H9 (cell line): ENCODE measurements around the gene MAD2L1. TPM values are rescaled to one million over a fixed set of nuclear protein-coding genes. Genes with fewer than 3 reads are reported as not detected.

Experiments
- DNase-seq: peaks from one replicate; pipeline ENCODE4 v3.0.0-alpha.2; 2017
- H2AFZ ChIP-seq: one replicate; pipeline ENCODE4 v1.6.1; 2013; ENCODE audit warnings: mild to moderate bottlenecking, low read length, control low read depth, moderate library complexity
- H2AK5ac ChIP-seq: 2 replicates; pipeline ENCODE4 v1.6.1; 2013; ENCODE audit warnings: low read length, control low read depth, mixed read lengths; ENCODE audit not compliant: insufficient read length
- H2BK120ac ChIP-seq: one replicate; pipeline ENCODE4 v1.6.1; 2013; ENCODE audit warnings: low read depth, mild to moderate bottlenecking, low read length, control low read depth, inconsistent platforms; ENCODE audit not compliant: poor library complexity, severe bottlenecking
- H2BK12ac ChIP-seq: 2 replicates; pipeline ENCODE4 v1.6.1; 2013; ENCODE audit warnings: low read length, control low read depth, mixed read lengths, low read depth; ENCODE audit not compliant: insufficient read length
- H2BK15ac ChIP-seq: 2 replicates; pipeline ENCODE4 v1.6.1; 2013; ENCODE audit warnings: low read depth, low read length, control low read depth
- H2BK20ac ChIP-seq: one replicate; pipeline ENCODE4 v1.6.1; 2013; ENCODE audit warnings: low read depth, mild to moderate bottlenecking, low read length, control low read depth, inconsistent platforms; ENCODE audit not compliant: poor library complexity, severe bottlenecking
- H2BK5ac ChIP-seq: 2 replicates; pipeline ENCODE4 v1.6.1; 2013; ENCODE audit warnings: low read length, control low read depth, mixed read lengths; ENCODE audit not compliant: insufficient read length
- H3K14ac ChIP-seq: 2 replicates; pipeline ENCODE4 v1.6.1; 2013; ENCODE audit warnings: low read length, control low read depth; ENCODE audit not compliant: insufficient read depth
- H3K18ac ChIP-seq: 2 replicates; pipeline ENCODE4 v1.6.1; 2013; ENCODE audit warnings: low read depth, mild to moderate bottlenecking, mixed read lengths, low read length, control low read depth; ENCODE audit not compliant: insufficient read length
- H3K23ac ChIP-seq: 2 replicates; pipeline ENCODE4 v1.6.1; 2013; ENCODE audit warnings: low read length, control low read depth, mixed read lengths, low read depth; ENCODE audit not compliant: insufficient read length
- H3K23me2 ChIP-seq: 2 replicates; pipeline ENCODE4 v1.6.1; 2013; ENCODE audit warnings: low read depth, mild to moderate bottlenecking, mixed read lengths, low read length, control low read depth; ENCODE audit not compliant: insufficient read length, poor library complexity, severe bottlenecking
- H3K27ac ChIP-seq: 2 replicates; pipeline ENCODE4 v1.5.1; 2013; ENCODE audit warnings: low read length, control low read depth, mixed read lengths, low read depth; ENCODE audit not compliant: insufficient read length
- H3K27me3 ChIP-seq: 2 replicates; pipeline ENCODE4 v1.6.1; 2013; ENCODE audit warnings: low read length, control low read depth, inconsistent platforms; ENCODE audit not compliant: insufficient read depth
- H3K4ac ChIP-seq: 2 replicates; pipeline ENCODE4 v1.6.1; 2013; ENCODE audit warnings: low read depth, mild to moderate bottlenecking, control low read depth, inconsistent platforms, low read length, moderate library complexity
- H3K4me1 ChIP-seq: 2 replicates; pipeline ENCODE4 v1.6.1; 2013; ENCODE audit warnings: low read length, control low read depth, inconsistent platforms; ENCODE audit not compliant: insufficient read depth
- H3K4me2 ChIP-seq: 2 replicates; pipeline ENCODE4 v1.6.1; 2013; ENCODE audit warnings: low read length, control low read depth, mixed read lengths; ENCODE audit not compliant: insufficient read length, insufficient read depth
- H3K56ac ChIP-seq: 2 replicates; pipeline ENCODE4 v1.6.1; 2013; ENCODE audit warnings: low read depth, mild to moderate bottlenecking, mixed read lengths, low read length, control low read depth; ENCODE audit not compliant: insufficient read length
- H3K79me1 ChIP-seq: 2 replicates; pipeline ENCODE4 v1.6.1; 2013; ENCODE audit warnings: low read depth, mild to moderate bottlenecking, moderate library complexity, low read length, control low read depth, inconsistent platforms; ENCODE audit not compliant: insufficient read depth, poor library complexity, severe bottlenecking
- H3K79me2 ChIP-seq: 2 replicates; pipeline ENCODE4 v1.6.1; 2013; ENCODE audit warnings: low read length, control low read depth, inconsistent platforms; ENCODE audit not compliant: insufficient read depth
- H3K9ac ChIP-seq: 2 replicates; pipeline ENCODE4 v1.6.1; 2013; ENCODE audit warnings: low read length, control low read depth, mixed read lengths; ENCODE audit not compliant: insufficient read length; ENCODE audit errors: extremely low read depth
- H3K9me3 ChIP-seq: one replicate; pipeline ENCODE4 v1.6.1; 2013; ENCODE audit warnings: low read depth, low read length, inconsistent platforms; ENCODE audit not compliant: control insufficient read depth
- H3T11ph ChIP-seq: one replicate; pipeline ENCODE4 v1.6.1; 2013; ENCODE audit warnings: mild to moderate bottlenecking, low read length, control low read depth, inconsistent platforms
- H4K20me1 ChIP-seq: one replicate; pipeline ENCODE4 v1.6.1; 2013; ENCODE audit not compliant: control insufficient read depth, insufficient read length, insufficient read depth
- H4K5ac ChIP-seq: 2 replicates; pipeline ENCODE4 v1.6.1; 2013; ENCODE audit warnings: low read depth, mild to moderate bottlenecking, mixed read lengths, low read length, control low read depth; ENCODE audit not compliant: insufficient read length
- H4K8ac ChIP-seq: replicated peaks from 2 replicates; pipeline ENCODE4 v1.6.1; 2013; ENCODE audit warnings: low read length, control low read depth, mixed read lengths, low read depth; ENCODE audit not compliant: insufficient read length
- H4K91ac ChIP-seq: 2 replicates; pipeline ENCODE4 v1.6.1; 2013; ENCODE audit warnings: low read depth, mild to moderate bottlenecking, moderate library complexity, mixed read lengths, low read length, control low read depth; ENCODE audit not compliant: insufficient read length
- H3K27ac Mint-ChIP-seq, 3 experiments: 2 replicates in 2 of 3; 3 replicates in 1 of 3; pipeline ENCODE4 v1.8.0; 2020 to 2021; ENCODE audit warnings: mixed read lengths in 3 of 3, mild to moderate bottlenecking in 1 of 3, moderate library complexity in 1 of 3
- H3K27me3 Mint-ChIP-seq: 2 replicates; pipeline ENCODE4 v1.8.0; 2021; ENCODE audit warnings: low read depth, mild to moderate bottlenecking, moderate library complexity, mixed read lengths
- H3K36me3 Mint-ChIP-seq, 3 experiments: 2 replicates in 2 of 3; 3 replicates in 1 of 3; pipeline ENCODE4 v1.8.0; 2020 to 2021; ENCODE audit warnings: low read depth in 3 of 3, mixed read lengths in 3 of 3; ENCODE audit not compliant: insufficient read depth in 1 of 3
- H3K4me1 Mint-ChIP-seq, 2 experiments: 2 replicates each; pipeline ENCODE4 v1.8.0; 2020; ENCODE audit warnings: mixed read lengths in 2 of 2
- H3K4me3 Mint-ChIP-seq, 2 experiments: 2 replicates in 1 of 2; 3 replicates in 1 of 2; pipeline ENCODE4 v1.8.0; 2020 to 2021; ENCODE audit warnings: mild to moderate bottlenecking in 2 of 2, mixed read lengths in 2 of 2, moderate library complexity in 1 of 2
- H3K9me3 Mint-ChIP-seq, 2 experiments: 2 replicates in 1 of 2; 3 replicates in 1 of 2; pipeline ENCODE4 v1.8.0; 2020; ENCODE audit warnings: mild to moderate bottlenecking in 2 of 2, mixed read lengths in 2 of 2, moderate library complexity in 1 of 2
- CTCF ChIP-seq: fragments of 200-600 bp; sonication (generic); conservative IDR thresholded peaks from 3 replicates; pipeline ENCODE4 v1.8.0; 2021; ENCODE audit warnings: antibody characterized with exemption, mild to moderate bottlenecking
- WGBS: extraction: QIAGEN DNeasy Blood & Tissue Kit; methylation state at CpG from one replicate; pipeline ENCODE4 v1.1.7; 2013; ENCODE audit warnings: missing lambda C conversion rate, low lambda C conversion rate, mixed read lengths; ENCODE audit not compliant: insufficient read length; ENCODE audit errors: extremely low coverage; 5-methylcytosine and 5-hydroxymethylcytosine counted together
- total RNA-seq: library from RNA; stranded (reverse); gene quantifications from 2 replicates; pipeline ENCODE4 v1.2.1, GENCODE V29; 2021

Gene MAD2L1
- total RNA-seq, 1 experiment from 2014 or later = 87.2 TPM

DNA sequence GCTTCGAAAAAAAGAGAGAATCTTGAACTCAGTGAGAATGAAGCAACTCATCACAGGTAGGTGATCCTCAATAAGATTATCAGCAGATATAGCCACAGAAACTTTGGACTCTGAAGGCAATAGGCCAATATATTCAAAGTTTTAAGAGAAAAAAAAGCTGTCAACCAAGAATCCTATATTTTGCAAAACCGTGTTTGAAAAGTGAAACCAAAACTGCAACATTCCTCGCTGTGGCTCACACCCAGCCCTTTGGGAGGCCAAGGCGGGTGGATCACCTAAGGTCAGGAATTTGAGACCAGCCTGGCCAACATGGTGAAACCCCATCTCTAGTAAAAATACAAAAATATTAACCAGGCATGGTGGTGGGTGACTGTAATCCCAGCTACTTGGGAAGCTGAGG, 22.8 kb downstream of the MAD2L1 start:
- Histone ChIP-seq H4K5ac (no peak overlapping the region), H2BK5ac (no peak overlapping the region), H2AFZ (no peak overlapping the region), H3K9ac (no peak overlapping the region), H3K23ac (no peak overlapping the region), H4K20me1 (no peaks in the 10 kb centered on the region), H4K91ac (no peak overlapping the region), H3K9me3 (no peaks in the 10 kb centered on the region), H3K18ac (no peak overlapping the region), H3K27me3 (no peaks in the 10 kb centered on the region), H3K56ac (no peak overlapping the region), H2AK5ac (no peak overlapping the region), H4K8ac (no peak overlapping the region), H3K4me2 (no peak overlapping the region), H3K4ac (no peak overlapping the region), H3T11ph (no peak overlapping the region), H3K23me2 (no peaks in the 10 kb centered on the region), H2BK15ac (no peak overlapping the region), H3K14ac (no peak overlapping the region), H2BK12ac (no peak overlapping the region), H3K79me1 (no peaks in the 10 kb centered on the region), H3K79me2 (no peaks in the 10 kb centered on the region), H3K4me1 (no peaks in the 10 kb centered on the region), H2BK20ac (no peak overlapping the region), H2BK120ac (no peak overlapping the region), H3K27ac (no peak overlapping the region)
- no peak for TF ChIP-seq CTCF
- peaks cover 8 to 14% of the 10 kb centered on the region in 2 experiments for H3K4me1 Mint-ChIP-seq
- H3K27ac Mint-ChIP-seq = no peak overlapping the region
- peaks cover 3 to 7% of the 10 kb centered on the region in 2 experiments; a peak in 2 of 5 replicates for H3K9me3 Mint-ChIP-seq
- H3K27me3 Mint-ChIP-seq = no peaks in the 10 kb centered on the region; the same call in 1 of the 2 replicates
- DNase-seq = no peak
- no CpG with 5 or more reads among the region's 4 CpGs for WGBS
- H3K4me3 Mint-ChIP-seq = no peak overlapping the region
- peaks cover 0 to 1% (median 0%) of the 10 kb centered on the region in 3 experiments; a peak in 1 of 7 replicates for H3K36me3 Mint-ChIP-seq
